ENCODE measurements around the gene HPS6. TPM values are rescaled to one million over a fixed set of nuclear protein-coding genes. Genes with fewer than 3 reads are reported as not detected.
A peak's percentile ranks its signal among the peaks of the same experiment; 100 is the strongest.
"Not testable (repeated sequence)": the region's sequence is repeated elsewhere in the genome, so short reads cannot be mapped to it uniquely, and the experiment has no call there.

HPS6 gene
- total RNA-seq, 2 donors from 2014 or later, result 26.1 to 35.9 TPM

DNA sequence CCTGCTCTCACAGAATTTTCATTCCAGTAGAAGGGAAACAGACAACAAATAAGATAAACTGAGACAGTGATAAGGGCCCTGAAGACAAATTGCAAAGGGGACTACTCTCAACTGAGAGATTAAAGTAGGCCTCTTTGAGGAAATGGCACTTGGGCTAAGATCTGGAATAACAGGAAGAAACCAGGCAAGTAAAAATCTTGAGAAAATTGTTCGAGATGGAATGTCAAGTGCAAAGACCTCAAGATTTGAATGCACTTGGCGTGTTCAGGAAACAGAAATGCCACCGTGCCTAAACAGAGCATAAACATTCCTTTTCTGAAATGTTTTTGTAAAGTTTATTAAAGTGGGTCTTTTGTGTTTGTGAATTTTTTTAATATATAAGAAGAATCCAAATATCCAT is 19.9 kb upstream of the HPS6 start:
- intact Hi-C loops (cut with DNase I), result no loop called here
- no peak for DNase-seq (ENCODE audit: low spot score)
- Histone ChIP-seq H3K36me3 (no peaks in the 10 kb centered on the region), H3K27me3 (replicated peaks; ENCODE audit: insufficient read depth) (no peaks in the 10 kb centered on the region), H3K4me1 (replicated peaks) (no peaks in the 10 kb centered on the region), H3K4me3 (no peak overlapping the region), H3K27ac (no peak overlapping the region), H3K9me3 (no peaks in the 10 kb centered on the region)
- TF ChIP-seq POLR2AphosphoS5 (IDR thresholded peaks at IDR 0.05), result no peak
- no peak for TF ChIP-seq POLR2A (IDR thresholded peaks at IDR 0.05)
- TF ChIP-seq, protein P1, sequence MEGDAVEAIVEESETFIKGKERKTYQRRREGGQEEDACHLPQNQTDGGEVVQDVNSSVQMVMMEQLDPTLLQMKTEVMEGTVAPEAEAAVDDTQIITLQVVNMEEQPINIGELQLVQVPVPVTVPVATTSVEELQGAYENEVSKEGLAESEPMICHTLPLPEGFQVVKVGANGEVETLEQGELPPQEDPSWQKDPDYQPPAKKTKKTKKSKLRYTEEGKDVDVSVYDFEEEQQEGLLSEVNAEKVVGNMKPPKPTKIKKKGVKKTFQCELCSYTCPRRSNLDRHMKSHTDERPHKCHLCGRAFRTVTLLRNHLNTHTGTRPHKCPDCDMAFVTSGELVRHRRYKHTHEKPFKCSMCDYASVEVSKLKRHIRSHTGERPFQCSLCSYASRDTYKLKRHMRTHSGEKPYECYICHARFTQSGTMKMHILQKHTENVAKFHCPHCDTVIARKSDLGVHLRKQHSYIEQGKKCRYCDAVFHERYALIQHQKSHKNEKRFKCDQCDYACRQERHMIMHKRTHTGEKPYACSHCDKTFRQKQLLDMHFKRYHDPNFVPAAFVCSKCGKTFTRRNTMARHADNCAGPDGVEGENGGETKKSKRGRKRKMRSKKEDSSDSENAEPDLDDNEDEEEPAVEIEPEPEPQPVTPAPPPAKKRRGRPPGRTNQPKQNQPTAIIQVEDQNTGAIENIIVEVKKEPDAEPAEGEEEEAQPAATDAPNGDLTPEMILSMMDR (IDR thresholded peaks at IDR 0.05), result no peak
- 93% methylated on average over 3 of the region's 3 CpGs for WGBS

DNA sequence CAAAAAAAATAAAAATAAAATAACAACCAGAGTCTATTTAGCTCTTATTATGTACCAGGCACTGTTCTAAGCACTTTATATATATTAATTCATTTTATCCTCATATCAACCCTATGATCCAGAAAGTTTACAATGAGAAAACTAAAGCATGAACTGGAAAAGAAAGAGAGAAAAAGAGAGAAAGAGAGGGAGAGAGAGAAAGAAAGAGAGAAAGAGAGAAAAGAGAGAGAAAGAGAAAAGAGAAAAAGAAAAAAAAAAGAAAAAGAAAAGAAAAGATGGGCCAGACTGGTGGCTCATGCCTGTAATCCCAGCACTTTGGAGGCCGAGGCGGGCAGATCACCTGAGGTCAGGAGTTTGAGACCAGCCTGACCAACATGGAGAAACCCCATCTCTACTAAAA is 19.1 kb upstream of the HPS6 start:
- no peaks in the 10 kb centered on the region for H3K4me1 ChIP-seq (replicated peaks)
- H3K36me3 ChIP-seq, result no peaks in the 10 kb centered on the region
- no peak overlapping the region for H3K27ac ChIP-seq
- no peaks in the 10 kb centered on the region for H3K27me3 ChIP-seq (replicated peaks; ENCODE audit: insufficient read depth)
- no peak for DNase-seq (ENCODE audit: low spot score)
- H3K4me3 ChIP-seq, result no peak overlapping the region
- no peaks in the 10 kb centered on the region for H3K9me3 ChIP-seq
- 97% methylated on average over 2 of the region's 2 CpGs for WGBS
- intact Hi-C loops (cut with DNase I), result no loop called here
- TF ChIP-seq POLR2AphosphoS5 (IDR thresholded peaks at IDR 0.05), result no peak
- TF ChIP-seq, protein P1 (IDR thresholded peaks at IDR 0.05), result no peak
- TF ChIP-seq POLR2A (IDR thresholded peaks at IDR 0.05), result no peak

DNA sequence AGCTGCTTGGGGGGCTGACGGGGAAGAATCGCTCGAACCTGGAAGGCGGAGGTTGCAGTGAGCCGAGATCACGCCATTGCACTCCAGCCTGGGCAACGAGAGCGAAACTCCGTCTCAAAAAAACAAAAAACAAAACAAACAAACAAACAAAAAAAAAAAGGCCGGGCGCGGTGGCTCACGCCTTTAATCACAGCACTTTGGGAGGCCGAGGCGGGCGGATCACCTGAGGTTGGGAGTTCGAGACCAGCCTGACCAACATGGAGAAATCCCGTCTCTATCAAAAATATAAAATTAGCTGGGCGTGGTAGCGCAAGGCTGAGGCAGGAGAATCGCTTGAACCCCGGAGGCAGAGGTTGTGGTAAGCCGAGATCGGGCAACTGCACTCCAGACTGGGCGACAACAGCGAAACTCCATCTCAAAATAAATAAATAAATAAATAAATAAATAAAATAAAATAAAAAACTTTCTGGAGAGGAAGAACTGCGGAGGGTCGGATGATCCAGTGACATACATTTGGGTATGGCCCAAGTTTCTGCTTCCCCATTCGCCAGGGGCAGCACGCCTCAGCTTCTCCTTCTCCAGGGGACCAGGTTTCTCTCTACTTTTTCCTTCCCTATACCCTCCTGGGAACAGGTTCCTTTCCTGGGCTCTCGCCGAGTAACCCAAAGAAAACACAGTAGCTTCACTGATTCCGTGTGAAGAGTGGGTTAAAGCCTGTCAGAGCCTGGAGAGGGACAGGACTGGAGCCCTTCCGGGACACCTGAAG is 10.1 kb upstream of the HPS6 start:
- WGBS, result 71% methylated on average over 33 of the region's 34 CpGs
- peak; percentile 13 for DNase-seq (ENCODE audit: low spot score)

DNA sequence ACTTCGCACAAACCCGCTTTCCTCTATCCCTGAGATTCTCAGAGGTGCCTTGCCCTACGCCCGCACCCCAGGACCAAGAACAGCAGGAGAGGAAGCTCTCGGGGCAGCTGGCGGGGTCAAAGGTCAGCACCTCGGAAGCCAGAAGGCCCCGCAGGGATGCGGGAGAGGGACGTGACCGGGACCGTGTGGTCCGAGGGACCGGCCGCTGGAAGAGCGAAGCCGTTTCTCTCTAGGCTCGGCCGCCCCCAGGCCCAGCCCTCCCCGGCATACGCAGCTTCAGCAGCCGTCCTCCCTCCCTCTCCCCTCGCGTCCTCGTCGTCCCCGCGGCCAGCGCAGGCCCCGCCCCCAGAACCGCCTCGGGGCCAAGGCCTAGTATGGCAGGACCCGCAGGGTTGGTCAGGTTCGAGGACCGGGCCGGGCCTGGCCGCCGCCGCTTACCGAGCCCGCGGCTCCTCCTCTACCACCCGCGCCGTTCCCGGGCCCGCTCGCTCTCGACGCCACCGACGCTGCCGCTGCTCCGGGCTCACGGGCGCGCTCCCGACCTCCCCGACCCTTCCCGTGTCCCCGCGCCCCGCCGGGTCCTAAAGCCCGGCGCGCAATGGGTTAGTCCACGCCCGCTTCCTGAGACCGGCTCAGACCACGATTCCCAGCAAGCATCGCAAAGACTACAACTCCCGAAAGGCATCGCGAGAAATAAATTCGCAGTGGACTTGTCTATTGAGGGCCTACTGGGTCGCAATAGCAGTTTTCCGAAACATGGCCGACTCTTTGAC is 9.3 kb upstream of the HPS6 start, which contains the start of gene ARMH3:
Gene ARMH3, minus strand, starts transcription at position 527 of the 773 bp plus-strand sequence. CDS start 16,059 bp downstream, outside the sequence.
- 1% methylated on average over 79 of the region's 79 CpGs for WGBS
- no peaks in the 10 kb centered on the region for H3K27me3 ChIP-seq (replicated peaks; ENCODE audit: insufficient read depth)
- no peaks in the 10 kb centered on the region for H3K9me3 ChIP-seq
- peak; percentile 91 for DNase-seq (ENCODE audit: low spot score)
- peak within 1 kb of the TSS; percentile 82 to 90 for H3K4me3 ChIP-seq
- peak within 1 kb of the TSS; percentile 86 to 94 for H3K27ac ChIP-seq
- H3K36me3 ChIP-seq, result no peaks in the 10 kb centered on the region
- TF ChIP-seq POLR2AphosphoS5 (IDR thresholded peaks at IDR 0.05), result peak; percentile 92
- peak; percentile 50 for TF ChIP-seq POLR2A (IDR thresholded peaks at IDR 0.05)
- TF ChIP-seq, protein P1 (IDR thresholded peaks at IDR 0.05), result peak in 1 of 4 experiments; percentile 18
- intact Hi-C loops (cut with DNase I), result no loop called here
- no peaks in the 10 kb centered on the region for H3K4me1 ChIP-seq (replicated peaks)

More for the DNA sequence above, 10.1 kb upstream of the HPS6 start:
- H3K9me3 ChIP-seq; H3K4me1 ChIP-seq (replicated peaks); H3K36me3 ChIP-seq; H3K27me3 ChIP-seq (replicated peaks; ENCODE audit: insufficient read depth); intact Hi-C loops (cut with DNase I): not testable (repeated sequence)
- Histone ChIP-seq H3K4me3 (peak overlapping the region; percentile 82 to 90), H3K27ac (peak overlapping the region; percentile 86 to 94)

- Histone ChIP-seq H3K9me3 (no peaks in the 10 kb centered on the region), H3K4me3 (no peak overlapping the region), H3K4me1 (replicated peaks) (no peaks in the 10 kb centered on the region), H3K27me3 (replicated peaks; ENCODE audit: insufficient read depth) (no peaks in the 10 kb centered on the region), H3K27ac (no peak overlapping the region), H3K36me3 (no peaks in the 10 kb centered on the region)
- TF ChIP-seq POLR2A (IDR thresholded peaks at IDR 0.05), result no peak
- TF ChIP-seq, protein P1 (IDR thresholded peaks at IDR 0.05), result no peak
- TF ChIP-seq POLR2AphosphoS5 (IDR thresholded peaks at IDR 0.05), result no peak
- DNase-seq (ENCODE audit: low spot score), result no peak
- intact Hi-C loops (cut with DNase I), result no loop called here
Measured at GRCh38 chr10:102059987-102060386, 5.2 kb upstream of the HPS6 start.

Data from prostate gland (tissue), 2 donors.